DMS53 treated with DMSO at 0.1 percent for 48 hours (cell line): ENCODE results near the gene MRPS5.
A peak's percentile ranks its signal among the peaks of the same experiment; 100 is the strongest.

Experiments used
- DNase-seq: peaks from one replicate; lab custom pipeline; 2025; ENCODE audit not compliant: unreplicated experiment; lab: John Stamatoyannopoulos, UW

MRPS5 gene

GRCh38 chr2:95091885-95092555 lies 29.6 kb downstream of the MRPS5 start:
- no peak for DNase-seq

GRCh38 chr2:95087379-95087778 lies 34.2 kb downstream of the MRPS5 start:
- DNase-seq = no peak

DNA sequence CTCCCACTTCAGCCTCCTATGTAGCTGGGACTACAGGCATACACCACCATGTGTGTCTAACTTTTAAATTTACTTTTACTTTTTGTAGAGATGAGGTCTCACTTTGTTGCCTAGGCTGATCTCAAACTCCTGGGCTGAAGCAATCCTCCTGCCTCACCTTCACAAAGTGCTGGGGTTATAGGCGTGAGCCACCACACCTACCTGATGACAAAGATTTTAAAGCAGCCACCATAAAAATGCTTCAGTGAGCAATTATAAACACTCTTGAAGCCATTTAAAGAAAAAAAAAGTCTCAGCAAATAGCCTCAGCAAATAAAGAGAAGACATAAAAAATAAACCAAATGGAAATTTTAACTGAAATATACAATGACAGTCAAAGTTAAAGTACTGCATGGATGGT lies 35.6 kb downstream of the MRPS5 start:
- DNase-seq = no peak

DNA sequence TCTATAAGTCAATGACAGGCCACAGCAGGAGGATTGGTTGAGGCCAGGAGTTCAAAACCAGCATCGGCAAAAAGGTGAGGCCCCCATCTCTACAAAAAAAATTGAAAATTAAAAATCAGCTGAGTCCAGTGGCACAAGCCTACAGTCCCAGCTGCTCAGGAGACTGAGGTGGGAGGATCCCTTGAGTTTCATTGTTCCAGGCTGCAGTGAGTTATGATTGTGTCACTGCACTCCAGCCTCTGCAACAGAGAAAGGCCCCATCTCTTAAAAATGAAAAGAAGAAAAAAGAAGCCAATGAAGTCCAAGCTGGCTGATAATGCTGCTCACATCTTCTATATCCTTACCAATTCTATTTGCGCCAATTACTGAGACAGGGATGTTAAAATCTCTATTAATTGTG lies 39.1 kb downstream of the MRPS5 start:
- no peak for DNase-seq

DNA sequence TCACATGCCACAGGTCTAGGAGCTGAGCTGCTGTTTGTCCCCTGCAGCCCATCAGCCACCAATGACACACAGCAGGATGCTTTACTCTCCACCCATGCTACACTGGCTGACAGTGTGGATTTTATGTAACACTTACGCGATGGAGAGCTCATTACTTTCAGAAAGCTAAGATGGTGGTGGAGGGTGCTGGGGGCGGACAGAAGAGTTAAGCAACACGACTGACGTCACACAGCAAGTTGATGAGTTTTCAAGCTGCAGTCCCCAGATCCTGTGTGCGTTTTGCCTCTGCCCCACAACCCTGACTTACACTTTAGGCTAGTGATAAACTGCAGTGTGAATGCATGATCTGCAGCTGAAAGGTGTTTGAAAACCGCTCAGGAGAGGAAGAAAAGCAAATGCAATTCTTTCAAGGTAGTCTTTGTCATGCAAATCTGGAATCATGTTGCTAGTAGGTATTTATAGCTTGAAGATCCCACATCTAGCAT lies 42.4 kb downstream of the MRPS5 start:
- no peak for DNase-seq

DNA sequence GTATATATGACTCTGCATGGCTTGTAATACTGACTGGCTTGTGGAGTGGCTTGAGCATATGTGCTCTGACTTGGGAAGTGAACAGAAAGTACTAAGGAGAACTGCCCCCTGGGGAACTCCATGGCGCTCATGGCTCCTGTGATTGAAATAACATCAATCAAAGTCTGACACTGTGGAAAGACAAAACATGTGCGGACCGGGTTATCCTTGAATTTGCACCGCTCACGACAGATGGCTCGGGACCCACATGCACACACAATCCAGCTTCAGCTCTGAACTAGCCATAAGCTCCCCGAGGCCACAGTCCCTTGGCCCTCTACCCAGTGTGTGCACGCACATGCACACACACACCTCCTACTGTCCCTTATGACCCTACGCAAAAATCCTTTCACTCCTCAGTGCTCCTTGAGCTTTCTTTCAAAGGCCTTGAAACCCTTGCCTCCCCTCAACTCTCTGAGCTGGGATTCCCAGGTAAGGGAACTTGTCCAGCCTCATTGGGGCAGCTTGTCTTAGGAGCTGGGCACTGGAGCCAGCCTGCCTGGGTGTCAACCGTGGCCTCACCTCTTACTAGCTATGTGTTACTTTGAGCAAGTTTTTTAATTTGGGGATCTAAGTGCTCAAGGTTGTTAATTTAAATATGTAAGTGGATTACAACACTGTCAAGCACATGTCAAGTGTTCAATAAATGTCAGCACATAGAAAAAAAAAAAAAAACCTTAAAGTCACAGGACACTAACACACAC lies 43.6 kb downstream of the MRPS5 start:
- DNase-seq = no peak

- peak; percentile 35 for DNase-seq
These were observed 44.1 kb downstream of the MRPS5 start for GRCh38 chr2:95077530-95077825.

- DNase-seq = peak; percentile 95
These were observed 44.7 kb downstream of the MRPS5 start for GRCh38 chr2:95076705-95077529.

DNA sequence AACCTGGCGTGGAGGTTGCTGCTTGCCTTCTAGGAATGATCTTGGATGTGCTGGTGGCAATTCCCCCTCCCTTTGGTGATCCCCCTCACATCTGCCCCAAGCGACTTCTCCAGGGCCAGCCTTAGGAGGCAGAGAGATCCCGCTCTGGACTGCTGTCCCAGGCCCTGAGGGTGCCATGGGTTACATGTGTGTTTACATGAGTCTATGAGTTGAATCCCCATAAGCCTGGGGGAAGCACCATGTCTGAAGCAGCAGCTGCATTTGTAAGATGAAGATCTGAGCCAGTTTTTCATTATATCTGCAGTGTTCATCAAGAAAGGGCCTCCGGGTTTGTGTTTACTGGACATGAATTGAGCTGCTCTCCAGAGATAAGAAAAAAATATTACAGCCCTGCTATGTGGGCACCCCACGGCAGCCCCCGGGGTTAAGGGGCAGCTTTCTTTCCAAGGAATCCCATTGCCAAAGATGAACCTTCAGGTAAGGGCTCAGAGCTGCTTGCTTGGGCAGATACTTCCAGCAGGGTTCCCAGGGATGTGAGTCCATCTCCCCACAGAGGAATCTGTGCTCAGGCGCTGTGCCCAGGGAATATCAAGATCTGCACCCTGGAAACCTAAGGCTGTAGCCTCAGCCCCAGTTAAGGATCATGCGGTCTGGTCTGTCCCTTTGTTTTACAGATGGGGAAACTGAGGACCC lies 46.0 kb downstream of the MRPS5 start:
- no peak for DNase-seq

DNA sequence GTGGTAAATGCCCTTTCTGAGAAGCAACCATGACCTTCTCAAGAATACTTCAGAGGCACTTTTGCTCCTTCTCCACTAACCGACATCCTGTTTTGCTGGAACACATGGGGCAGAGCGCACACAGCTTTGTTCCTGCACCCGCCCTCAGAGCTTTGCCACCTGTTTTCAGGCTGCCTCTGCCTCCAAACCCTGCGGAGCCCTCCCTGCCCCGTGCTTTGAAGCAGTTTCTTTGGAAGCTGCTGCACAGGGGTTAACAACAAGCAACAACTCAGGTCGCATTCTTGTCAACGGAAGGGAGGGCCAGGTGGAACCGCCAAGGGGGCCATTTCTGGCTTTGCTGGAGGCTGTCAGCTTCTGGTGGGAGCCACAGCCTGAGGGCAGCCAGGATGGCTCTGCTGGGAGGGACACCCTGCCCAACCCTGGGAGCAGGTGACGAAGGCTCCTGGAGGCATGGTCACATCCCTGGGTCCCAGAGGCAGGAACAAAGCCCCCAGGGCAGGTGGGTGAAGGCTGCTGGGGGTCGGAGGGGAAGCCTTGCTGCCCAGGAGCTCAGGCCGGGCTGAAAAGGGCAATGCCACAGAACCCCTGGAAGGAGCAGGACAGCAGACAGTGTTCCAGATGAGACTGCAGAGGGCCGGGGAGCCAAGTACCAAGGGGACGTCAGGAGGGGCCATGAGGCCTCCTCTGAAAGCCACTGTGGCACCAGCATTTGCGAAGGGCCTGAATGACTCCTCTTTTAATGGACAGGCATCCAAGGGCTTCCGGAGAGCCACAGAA lies 46.8 kb downstream of the MRPS5 start:
- DNase-seq = no peak

DNA sequence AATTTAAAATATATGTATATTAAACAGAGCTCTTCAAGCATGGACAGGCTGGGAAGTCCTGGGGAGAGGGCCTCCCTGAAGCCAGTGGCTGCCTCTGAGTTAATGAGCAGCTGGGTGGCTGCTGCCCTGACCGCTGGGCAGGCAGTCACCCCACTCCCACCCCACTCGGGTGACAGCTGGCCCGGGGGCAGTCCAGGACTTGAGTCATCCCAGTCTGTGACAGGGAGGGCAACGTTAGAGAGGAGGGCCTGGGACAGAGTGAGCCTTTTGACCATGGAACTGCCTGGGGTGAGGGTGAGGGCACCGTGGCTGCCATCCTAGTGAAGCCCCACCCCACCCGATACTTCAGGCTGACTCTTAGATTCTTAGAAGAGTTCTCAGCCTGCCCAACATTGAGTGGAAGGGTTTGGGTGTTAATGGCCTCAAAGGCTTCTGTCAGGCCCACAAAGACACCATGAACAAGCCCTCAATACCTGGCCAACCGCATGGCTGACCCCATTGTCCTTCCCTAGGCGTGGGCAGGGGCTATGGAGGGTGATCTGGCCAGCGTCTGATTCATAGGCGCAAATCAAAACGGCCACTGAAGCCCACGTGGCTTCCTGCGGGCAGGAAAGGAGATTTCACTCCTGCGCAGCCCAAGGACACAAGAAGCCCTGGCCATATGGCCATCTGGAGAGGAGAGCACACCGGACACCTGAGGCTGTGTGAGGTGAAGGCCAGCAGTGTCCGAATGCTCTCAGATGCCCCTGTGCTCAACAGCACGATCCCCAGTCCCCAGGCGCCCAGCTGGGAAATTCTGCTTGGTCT lies 47.5 kb downstream of the MRPS5 start:
- DNase-seq = no peak

DNA sequence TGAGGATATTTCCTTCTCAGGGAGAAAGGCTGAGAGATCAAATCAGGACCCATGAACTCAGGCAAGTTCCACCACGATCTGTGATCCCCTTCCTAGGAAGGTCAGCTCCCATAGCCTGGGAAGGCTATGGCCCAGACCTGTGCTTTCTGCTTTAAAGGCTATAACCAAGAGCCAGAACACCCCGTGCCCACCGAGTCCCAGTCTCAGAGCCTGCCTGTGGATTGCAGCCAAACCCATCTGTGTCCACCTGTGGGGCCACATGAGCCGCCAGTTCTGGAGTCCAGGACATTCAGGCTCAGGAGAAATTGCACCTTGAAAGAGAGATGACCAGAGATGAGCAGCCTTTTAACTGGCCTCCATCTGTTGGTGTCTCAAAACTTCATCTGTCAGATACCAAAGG lies 49.2 kb downstream of the MRPS5 start:
- no peak for DNase-seq

- no peak for DNase-seq
These were observed 49.8 kb downstream of the MRPS5 start for GRCh38 chr2:95071856-95072255.

- no peak for DNase-seq
These were observed 52.1 kb downstream of the MRPS5 start for GRCh38 chr2:95069465-95069864.

GRCh38 chr2:95068256-95068655 lies 53.4 kb downstream of the MRPS5 start:
- no peak for DNase-seq

DNA sequence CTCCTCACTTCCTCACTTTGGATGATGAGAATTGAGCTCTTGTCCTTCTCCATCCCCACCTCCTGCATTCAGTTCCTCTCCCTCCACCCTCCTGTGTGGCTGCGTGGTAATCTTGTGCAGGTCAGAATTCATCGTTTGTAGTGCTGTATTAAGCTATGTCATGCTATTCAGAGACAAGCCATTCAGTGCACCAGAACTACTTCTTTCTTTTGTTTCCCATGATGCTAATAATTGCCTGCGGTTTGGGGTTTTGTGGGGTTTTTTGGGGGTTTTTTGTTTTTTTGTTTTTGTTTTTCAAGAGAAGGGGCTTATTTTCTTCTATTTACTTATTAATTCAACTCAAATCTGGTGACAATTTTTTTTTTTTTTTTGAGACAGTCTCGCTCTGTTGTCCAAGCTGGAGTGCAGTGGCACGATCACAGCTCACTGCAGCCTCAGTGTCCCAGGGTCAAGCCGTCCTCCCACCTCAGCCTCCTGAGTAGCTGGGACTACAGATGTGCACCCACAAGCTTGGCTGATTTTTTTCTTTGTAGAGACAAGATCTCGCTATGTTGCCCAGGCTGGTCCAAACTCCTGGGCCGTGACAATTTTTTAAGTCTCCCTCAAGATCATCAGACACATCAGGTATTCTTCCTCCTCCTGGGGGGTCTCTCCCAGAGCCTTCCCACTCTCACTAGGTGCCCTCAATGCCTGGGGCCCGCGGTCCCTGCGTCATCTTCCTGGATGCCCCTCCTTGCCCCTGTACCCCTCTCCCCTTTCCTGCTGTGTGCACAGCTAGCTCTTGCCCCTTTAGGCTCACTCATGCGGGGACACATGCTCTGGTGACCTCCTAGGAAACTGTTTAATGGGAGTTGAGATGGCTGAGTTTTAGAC lies 58.3 kb downstream of the MRPS5 start:
- no peak for DNase-seq

DNA sequence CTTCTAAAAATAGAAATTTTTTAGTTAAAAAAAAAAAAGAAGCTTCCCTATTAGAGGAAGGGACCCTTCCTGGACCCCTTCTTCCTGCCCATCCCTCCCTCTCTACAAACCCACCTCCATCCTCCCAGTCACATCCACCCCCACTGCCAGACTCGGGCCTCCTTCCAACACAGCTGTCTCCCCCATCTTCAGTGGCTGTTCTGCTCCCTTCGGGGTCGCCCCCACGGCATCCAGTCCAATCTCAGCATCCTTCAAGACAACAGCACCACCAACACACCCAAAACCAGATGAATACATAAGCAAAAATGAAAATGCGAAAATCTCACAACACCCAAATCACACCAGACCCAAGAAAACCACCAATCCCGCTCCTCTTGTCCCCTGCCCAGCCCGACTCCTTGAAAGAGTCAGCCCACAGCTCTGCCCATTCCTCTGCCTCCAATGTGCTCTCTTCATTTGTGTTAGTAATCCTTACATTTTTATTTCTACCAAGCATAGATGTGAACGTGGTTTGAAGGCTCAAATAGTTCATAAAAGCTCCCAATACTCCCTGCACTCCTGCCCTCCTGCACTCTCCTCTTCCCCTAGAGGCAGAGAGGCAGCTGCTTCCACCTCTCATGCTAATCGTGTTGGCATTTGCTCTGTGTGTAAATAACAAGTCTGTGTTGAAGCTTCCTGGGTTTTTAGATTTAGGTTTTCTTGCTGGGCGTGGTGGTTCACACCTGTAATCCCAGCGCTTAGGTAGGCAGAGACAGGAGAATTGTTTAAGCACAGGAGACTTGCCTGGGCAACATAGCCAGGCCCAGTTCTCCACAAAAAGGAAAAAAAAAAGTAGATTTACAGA lies 59.1 kb downstream of the MRPS5 start:
- DNase-seq = peak; percentile 71

GRCh38 chr2:95061601-95062183 lies 59.9 kb downstream of the MRPS5 start:
- no peak for DNase-seq
